HepG2 (cell line): ENCODE data around the gene SF3A2. TPM values are rescaled to one million over a fixed set of nuclear protein-coding genes. Genes with fewer than 3 reads are reported as not detected.
A peak's percentile ranks its signal among the peaks of the same experiment; 100 is the strongest.

Experiments used
- ASH2L ChIP-seq: fragments of 300-600, 200-600 bp; sonication (generic); IDR thresholded peaks from 2 replicates; pipeline ENCODE4 v1.7.0; 2017; ENCODE audit warnings: low read depth, mild to moderate bottlenecking, moderate library complexity, mixed read lengths, low read length; ENCODE audit not compliant: insufficient read length
- BHLHE40 ChIP-seq: IDR thresholded peaks from 2 replicates; pipeline ENCODE4 v1.6.1; 2011; ENCODE audit warnings: low read length, improper control_type of control experiment
- CBX1 ChIP-seq: IDR thresholded peaks from one replicate; pipeline ENCODE4 v1.6.1; 2016; ENCODE audit warnings: antibody characterized with exemption, low read depth
- HDAC6 ChIP-seq: fragments of 200-600 bp; sonication (generic); IDR thresholded peaks from 2 replicates; pipeline ENCODE4 v1.7.0; 2017; ENCODE audit warnings: mild to moderate bottlenecking, antibody characterized with exemption, low read length, low read depth
- KLF6 ChIP-seq: IDR thresholded peaks from 2 replicates; pipeline ENCODE4 v1.8.0; 2016; ENCODE audit warnings: missing biosample characterization, missing genetic modification reagents
- MLX ChIP-seq: IDR thresholded peaks from 2 replicates; pipeline ENCODE4 v1.6.1; 2016
- PHF20 ChIP-seq: sonication (generic); formaldehyde crosslinking; IDR thresholded peaks from 2 replicates; pipeline ENCODE4 v1.5.0; 2020; ENCODE audit warnings: mild to moderate bottlenecking, missing genetic modification reagents
- SIN3A ChIP-seq: IDR thresholded peaks from 2 replicates; pipeline ENCODE4 v1.6.1; 2011; ENCODE audit warnings: low read depth, mild to moderate bottlenecking, control low read depth, low read length, borderline replicate concordance
- TAF15 ChIP-seq: fragments of 200-400 bp; formaldehyde crosslinking; IDR thresholded peaks from one replicate; pipeline ENCODE4 v1.6.1; 2018; ENCODE audit warnings: mild to moderate bottlenecking, low read depth, low read length; ENCODE audit not compliant: poor library complexity, severe bottlenecking
- ZBTB1 ChIP-seq: sonication (generic); formaldehyde crosslinking; IDR thresholded peaks from 2 replicates; pipeline ENCODE4 v1.4.0; 2020; ENCODE audit warnings: missing genetic modification reagents, borderline replicate concordance
- ZBTB10 ChIP-seq: sonication (generic); formaldehyde crosslinking; IDR thresholded peaks from 2 replicates; pipeline ENCODE4 v1.4.0; 2020; ENCODE audit warnings: missing genetic modification reagents, borderline replicate concordance
- ZMAT3 ChIP-seq: sonication (generic); formaldehyde crosslinking; conservative IDR thresholded peaks from 2 replicates; pipeline ENCODE4 v1.7.0; 2021; ENCODE audit warnings: missing genetic modification reagents
- ZNF101 ChIP-seq: sonication (generic); formaldehyde crosslinking; IDR thresholded peaks from 2 replicates; pipeline ENCODE4 v1.4.0; 2020; ENCODE audit warnings: mild to moderate bottlenecking, low read depth, missing genetic modification reagents, borderline replicate concordance
- ZNF547 ChIP-seq: sonication (generic); formaldehyde crosslinking; IDR thresholded peaks from 2 replicates; pipeline ENCODE4 v1.5.1; 2020; ENCODE audit warnings: mild to moderate bottlenecking, missing genetic modification reagents
- ZNF570 ChIP-seq: sonication (generic); formaldehyde crosslinking; IDR thresholded peaks from 2 replicates; pipeline ENCODE4 v1.4.0; 2020; ENCODE audit warnings: mild to moderate bottlenecking, missing genetic modification reagents, borderline replicate concordance
- ZNF644 ChIP-seq: IDR thresholded peaks from 2 replicates; pipeline ENCODE4 v1.6.1; 2016; ENCODE audit warnings: low read depth
- ZNF678 ChIP-seq: sonication (generic); formaldehyde crosslinking; IDR thresholded peaks from 2 replicates; pipeline ENCODE4 v1.4.0; 2020; ENCODE audit warnings: mild to moderate bottlenecking, missing genetic modification reagents
- polyA plus RNA-seq, 8 experiments: library from polyadenylated mRNA; depleted of rRNA in 3 of 8; stranded (reverse) in 7 of 8; unstranded in 1 of 8; fragments of >200 nt; fragmentation: Illumina TruSeq in 4 of 8; extraction: Trizol in 4 of 8; gene quantifications; 2 replicates each; pipeline versions ENCODE4 v1.2.1 to v1.2.3, GENCODE V29; 2011 to 2016; ENCODE audit warnings: low read depth in 4 of 8, missing spikeins in 1 of 8, mixed read lengths in 1 of 8; ENCODE audit not compliant: insufficient read depth in 1 of 8
- total RNA-seq, 5 experiments: library from RNA; depleted of rRNA; stranded (reverse); fragments of >200 nt; fragmentation: Illumina TruSeq; extraction: Trizol; gene quantifications; 2 replicates each; pipeline ENCODE4 v1.2.3, GENCODE V29; 2016; ENCODE audit warnings: low read depth in 1 of 5
- TF ChIP-seq, protein P1 (sequence below): sonication (generic); formaldehyde crosslinking; IDR thresholded peaks from 2 replicates; pipeline ENCODE4 v1.4.0; 2020; ENCODE audit warnings: missing genetic modification reagents, borderline replicate concordance
- TF ChIP-seq, protein P2 (sequence below): sonication (generic); formaldehyde crosslinking; IDR thresholded peaks from 2 replicates; pipeline ENCODE4 v1.8.0; 2022; ENCODE audit warnings: low read depth, missing genetic modification reagents
- TF ChIP-seq, protein P3 (sequence below): sonication (generic); formaldehyde crosslinking; IDR thresholded peaks from 2 replicates; pipeline ENCODE4 v1.8.0; 2022; ENCODE audit warnings: mild to moderate bottlenecking, missing genetic modification reagents

The SF3A2 gene
- total and polyA plus RNA-seq, 2 of the 13 experiments (the other 11 are each of a cell fraction or from before 2014, with no cell fraction given), result 8.6 to 8.8 TPM

- TF ChIP-seq, protein P1, sequence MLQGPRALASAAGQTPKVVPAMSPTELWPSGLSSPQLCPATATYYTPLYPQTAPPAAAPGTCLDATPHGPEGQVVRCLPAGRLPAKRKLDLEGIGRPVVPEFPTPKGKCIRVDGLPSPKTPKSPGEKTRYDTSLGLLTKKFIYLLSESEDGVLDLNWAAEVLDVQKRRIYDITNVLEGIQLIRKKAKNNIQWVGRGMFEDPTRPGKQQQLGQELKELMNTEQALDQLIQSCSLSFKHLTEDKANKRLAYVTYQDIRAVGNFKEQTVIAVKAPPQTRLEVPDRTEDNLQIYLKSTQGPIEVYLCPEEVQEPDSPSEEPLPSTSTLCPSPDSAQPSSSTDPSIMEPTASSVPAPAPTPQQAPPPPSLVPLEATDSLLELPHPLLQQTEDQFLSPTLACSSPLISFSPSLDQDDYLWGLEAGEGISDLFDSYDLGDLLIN (CRISPR knock-in tag), result no peak
- TF ChIP-seq, protein P2, sequence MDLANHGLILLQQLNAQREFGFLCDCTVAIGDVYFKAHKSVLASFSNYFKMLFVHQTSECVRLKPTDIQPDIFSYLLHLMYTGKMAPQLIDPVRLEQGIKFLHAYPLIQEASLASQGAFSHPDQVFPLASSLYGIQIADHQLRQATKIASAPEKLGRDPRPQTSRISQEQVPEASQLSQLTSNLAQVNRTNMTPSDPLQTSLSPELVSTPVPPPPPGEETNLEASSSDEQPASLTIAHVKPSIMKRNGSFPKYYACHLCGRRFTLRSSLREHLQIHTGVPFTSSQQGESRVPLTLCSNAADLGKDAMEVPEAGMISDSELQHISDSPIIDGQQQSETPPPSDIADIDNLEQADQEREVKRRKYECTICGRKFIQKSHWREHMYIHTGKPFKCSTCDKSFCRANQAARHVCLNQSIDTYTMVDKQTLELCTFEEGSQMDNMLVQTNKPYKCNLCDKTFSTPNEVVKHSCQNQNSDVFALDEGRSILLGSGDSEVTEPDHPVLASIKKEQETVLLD, result 0 out of 2 replicates have a peak, but pooled peaks have one; percentile 35
- TF ChIP-seq KLF6 (CRISPR knock-in tag), result peak; percentile 84
- no peak for TF ChIP-seq ZNF678 (CRISPR knock-in tag)
- TF ChIP-seq BHLHE40, result peak; percentile 77
- TF ChIP-seq HDAC6, result no peak
- TF ChIP-seq, protein P3, sequence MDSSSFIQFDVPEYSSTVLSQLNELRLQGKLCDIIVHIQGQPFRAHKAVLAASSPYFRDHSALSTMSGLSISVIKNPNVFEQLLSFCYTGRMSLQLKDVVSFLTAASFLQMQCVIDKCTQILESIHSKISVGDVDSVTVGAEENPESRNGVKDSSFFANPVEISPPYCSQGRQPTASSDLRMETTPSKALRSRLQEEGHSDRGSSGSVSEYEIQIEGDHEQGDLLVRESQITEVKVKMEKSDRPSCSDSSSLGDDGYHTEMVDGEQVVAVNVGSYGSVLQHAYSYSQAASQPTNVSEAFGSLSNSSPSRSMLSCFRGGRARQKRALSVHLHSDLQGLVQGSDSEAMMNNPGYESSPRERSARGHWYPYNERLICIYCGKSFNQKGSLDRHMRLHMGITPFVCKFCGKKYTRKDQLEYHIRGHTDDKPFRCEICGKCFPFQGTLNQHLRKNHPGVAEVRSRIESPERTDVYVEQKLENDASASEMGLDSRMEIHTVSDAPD (CRISPR knock-in tag), result peak; percentile 58; the same call in 1 of the 2 replicates
- no peak for TF ChIP-seq ZNF644
- TF ChIP-seq ZNF570 (CRISPR knock-in tag), result no peak
- no peak; the same call in 1 of the 2 replicates for TF ChIP-seq PHF20
- TF ChIP-seq ZNF547 (CRISPR knock-in tag), result peak; percentile 88
- no peak for TF ChIP-seq ZBTB1 (CRISPR knock-in tag)
- TF ChIP-seq SIN3A, result peak; percentile 51; the same call in 1 of the 2 replicates
- no peak for TF ChIP-seq ZNF101 (CRISPR knock-in tag)
- 0 out of 2 replicates have a peak, but pooled peaks have one; percentile 31 for TF ChIP-seq ZMAT3 (CRISPR knock-in tag)
- TF ChIP-seq ZBTB10 (CRISPR knock-in tag), result 0 out of 2 replicates have a peak, but pooled peaks have one; percentile 26
- TF ChIP-seq CBX1, result peak; percentile 76
- 0 out of 2 replicates have a peak, but pooled peaks have one; percentile 24 for TF ChIP-seq MLX
- no peak for TF ChIP-seq TAF15
- TF ChIP-seq ASH2L, result peak; percentile 88
These were observed 32.9 kb downstream of the SF3A2 start (continued) for GRCh38 chr19:2269244-2270156.
